Aorta (tissue), 5 donors: ENCODE results near the gene SLC6A11. TPM values are rescaled to one million over a fixed set of nuclear protein-coding genes. Genes with fewer than 3 reads are reported as not detected.

Experiments used
- ATAC-seq: fragments of 200-7000 bp; cut with Tn5 transposase; one replicate; pipeline ENCODE4 v1.9.1; 2022; ENCODE audit warnings: moderate library complexity; ENCODE audit not compliant: low FRiP score
- DNase-seq, 2 donors: peaks; one replicate each; pipeline ENCODE4 v3.0.0-alpha.2; 2020
- H3K27ac ChIP-seq, 2 donors: one replicate each; pipeline ENCODE4 v1.5.1; 2013; ENCODE audit warnings: low read length in 2 of 2, mild to moderate bottlenecking in 2 of 2, moderate library complexity in 2 of 2, control low read depth in 1 of 2, inconsistent platforms in 1 of 2, low read depth in 1 of 2
- H3K27me3 ChIP-seq, 2 donors: one replicate each; pipeline ENCODE4 v1.6.1; 2013; ENCODE audit warnings: control low read depth in 1 of 2, low read length in 1 of 2, mild to moderate bottlenecking in 1 of 2, moderate library complexity in 1 of 2; ENCODE audit not compliant: insufficient read depth in 2 of 2, control insufficient read depth in 1 of 2
- H3K36me3 ChIP-seq, 2 donors: one replicate each; pipeline ENCODE4 v1.6.1; 2013; ENCODE audit warnings: control low read depth in 1 of 2, low read length in 1 of 2, mild to moderate bottlenecking in 1 of 2; ENCODE audit not compliant: insufficient read depth in 2 of 2, control insufficient read depth in 1 of 2
- H3K4me1 ChIP-seq, 2 donors: one replicate each; pipeline ENCODE4 v1.6.1; 2013; ENCODE audit warnings: low read length in 2 of 2, control low read depth in 1 of 2, mild to moderate bottlenecking in 1 of 2, moderate library complexity in 1 of 2; ENCODE audit not compliant: insufficient read depth in 2 of 2, control insufficient read depth in 1 of 2
- H3K4me3 ChIP-seq, 2 donors: one replicate each; pipeline ENCODE4 v1.5.1; 2013; ENCODE audit warnings: low read length in 2 of 2, control low read depth in 1 of 2, mild to moderate bottlenecking in 1 of 2
- H3K9me3 ChIP-seq: one replicate; pipeline ENCODE4 v1.6.1; 2013; ENCODE audit warnings: mild to moderate bottlenecking, low read length; ENCODE audit not compliant: control insufficient read depth
- WGBS, 2 donors: extraction: QIAGEN DNeasy Blood & Tissue Kit; methylation state at CpG; one replicate each; pipeline ENCODE4 v1.1.7; 2013; 5-methylcytosine and 5-hydroxymethylcytosine counted together
- intact Hi-C, 2 donors: fragments of 100-400 bp; cut with DNase I; formaldehyde crosslinking; loops; one replicate each; pipeline versions ENCODE4 v1.14.2 to v1.15.0; 2022
- polyA plus RNA-seq, 2 donors: library from polyadenylated mRNA; stranded (reverse); fragments of 200-250 nt; gene quantifications; one replicate each; pipeline ENCODE4 v1.2.3, GENCODE V29; 2013
- total RNA-seq, 2 donors: library from RNA; stranded (reverse); fragmentation: NEBNext Ultra II Directional; extraction: Animal tissue kit (Norgen Biotek cat#: 25700); gene quantifications; one replicate each; pipeline ENCODE4 v1.2.1, GENCODE V29; 2021
- donor health status: healthy with polysubstance abuse.
- donor health status: Bipolar disorder and iron deficiency.
- donor health status: DM: no; HTN: no; CAD: no.
- donor health status: DM: no; HTN: no; CAD: no.
- donor health status: DM: yes; HTN: yes; CAD: no.

The SLC6A11 gene
- total and polyA plus RNA-seq, 4 donors, result not detected

- no peak overlapping the region for H3K27ac ChIP-seq
- intact Hi-C loops, result no loop called here
- ATAC-seq, result no peak
- no peaks in the 10 kb centered on the region for H3K27me3 ChIP-seq
- H3K36me3 ChIP-seq, result no peaks in the 10 kb centered on the region
- no peaks in the 10 kb centered on the region for H3K9me3 ChIP-seq
- H3K4me3 ChIP-seq, result no peak overlapping the region
- H3K4me1 ChIP-seq, result no peaks in the 10 kb centered on the region
- DNase-seq, result no peak
- 0% methylated on average over 4 of the region's 4 CpGs for WGBS, 2 donors
Measured at GRCh38 chr3:10982782-10983181, 166.8 kb downstream of the SLC6A11 start.

DNA sequence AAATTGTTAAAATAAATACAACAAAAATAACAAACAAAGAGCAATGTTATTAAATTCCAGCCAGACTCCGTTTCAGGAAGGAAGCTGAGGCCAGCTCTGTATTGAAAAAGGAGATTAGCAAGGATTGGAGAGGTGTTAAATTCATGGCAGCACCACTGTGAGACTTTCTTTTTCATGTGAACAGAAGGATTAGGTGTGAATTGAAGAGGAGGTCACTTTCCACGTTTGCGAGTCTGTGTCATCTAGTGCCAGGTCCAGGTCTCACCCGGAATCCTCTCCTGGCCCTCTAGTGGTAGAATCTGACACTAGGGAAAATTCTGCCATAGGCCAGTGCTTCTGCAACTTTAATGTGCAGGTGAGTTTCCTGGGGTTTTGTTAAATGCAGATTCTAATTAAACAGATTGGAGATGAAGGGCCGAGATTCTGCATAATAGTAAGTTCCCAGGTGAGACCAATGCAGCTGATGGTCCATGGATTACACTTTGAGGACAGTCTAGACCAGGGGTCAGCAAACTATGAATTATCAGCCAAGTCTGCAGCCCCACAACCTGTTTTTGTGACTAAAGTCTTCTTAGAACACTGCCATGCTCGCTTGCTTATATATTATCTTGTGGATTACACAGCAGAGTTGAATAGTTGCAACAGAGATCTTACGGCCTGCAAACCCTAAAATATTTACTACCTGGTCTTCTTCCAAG, 167.3 kb downstream of the SLC6A11 start:
- intact Hi-C loops, result no loop called here
- Histone ChIP-seq H3K4me3 (no peak overlapping the region), H3K4me1 (no peaks in the 10 kb centered on the region), H3K27ac (no peak overlapping the region), H3K27me3 (no peaks in the 10 kb centered on the region), H3K36me3 (no peaks in the 10 kb centered on the region), H3K9me3 (no peaks in the 10 kb centered on the region)
- ATAC-seq (peak; percentile 40), DNase-seq (no peak)
- WGBS, 2 donors, result 29 to 31% methylated on average over 7 of the region's 7 CpGs

DNA sequence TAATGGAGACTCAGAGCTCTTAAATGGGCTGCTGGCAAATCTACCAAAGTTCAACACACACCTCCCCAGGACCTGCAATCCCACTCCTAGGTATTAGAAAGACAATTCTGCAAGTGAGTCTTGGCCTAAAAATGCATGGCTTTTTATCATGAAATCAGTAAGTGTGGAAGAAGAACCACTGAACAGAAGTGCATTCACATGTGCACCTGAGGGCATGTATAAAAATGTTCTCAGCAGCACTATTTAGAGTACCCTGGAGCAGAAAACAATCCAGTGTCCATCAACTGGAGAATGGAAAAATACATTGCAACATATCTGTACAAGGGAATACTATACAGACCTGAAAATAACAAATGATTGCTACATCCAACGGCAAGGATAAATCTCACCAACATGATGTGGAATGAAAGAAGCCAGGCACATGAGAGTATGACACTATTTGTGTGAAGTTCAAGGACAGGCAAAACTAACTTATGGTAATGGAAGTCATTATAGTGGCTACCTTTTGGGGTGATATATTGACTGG, 168.4 kb downstream of the SLC6A11 start:
- Histone ChIP-seq H3K27ac (no peak overlapping the region), H3K27me3 (no peaks in the 10 kb centered on the region), H3K36me3 (no peaks in the 10 kb centered on the region), H3K4me3 (no peak overlapping the region), H3K9me3 (no peaks in the 10 kb centered on the region), H3K4me1 (no peaks in the 10 kb centered on the region)
- no peak for DNase-seq
- intact Hi-C loops, result no loop called here
- WGBS, 2 donors, result 93 to 95% methylated on average over 1 of the region's 1 CpG
- no peak for ATAC-seq

GRCh38 chr3:10985181-10985580, 169.2 kb downstream of the SLC6A11 start:
- intact Hi-C loops, result no loop called here
- Histone ChIP-seq H3K9me3 (no peaks in the 10 kb centered on the region), H3K27ac (no peak overlapping the region), H3K36me3 (no peaks in the 10 kb centered on the region), H3K4me3 (no peak overlapping the region), H3K4me1 (no peaks in the 10 kb centered on the region), H3K27me3 (no peaks in the 10 kb centered on the region)
- WGBS, 2 donors, result 16 to 32% methylated on average over 1 of the region's 1 CpG
- no peak for DNase-seq
- no peak for ATAC-seq

- Histone ChIP-seq H3K27ac (no peak overlapping the region), H3K4me1 (no peaks in the 10 kb centered on the region), H3K4me3 (no peak overlapping the region), H3K27me3 (no peaks in the 10 kb centered on the region), H3K36me3 (no peaks in the 10 kb centered on the region), H3K9me3 (no peaks in the 10 kb centered on the region)
- 88 to 96% methylated on average over 5 of the region's 5 CpGs for WGBS, 2 donors
- DNase-seq, result no peak
- intact Hi-C loops, result no loop called here
- no peak for ATAC-seq
Measured at GRCh38 chr3:10986592-10986991, 170.6 kb downstream of the SLC6A11 start.

- Histone ChIP-seq H3K36me3 (no peaks in the 10 kb centered on the region), H3K9me3 (no peaks in the 10 kb centered on the region), H3K27ac (no peak overlapping the region), H3K4me3 (no peak overlapping the region), H3K27me3 (no peaks in the 10 kb centered on the region), H3K4me1 (no peaks in the 10 kb centered on the region)
- DNase-seq (no peak), ATAC-seq (no peak)
- intact Hi-C loops, result no loop called here
- 92 to 95% methylated on average over 9 of the region's 9 CpGs for WGBS, 2 donors
Measured at GRCh38 chr3:10988001-10988665, 172.1 kb downstream of the SLC6A11 start.

DNA sequence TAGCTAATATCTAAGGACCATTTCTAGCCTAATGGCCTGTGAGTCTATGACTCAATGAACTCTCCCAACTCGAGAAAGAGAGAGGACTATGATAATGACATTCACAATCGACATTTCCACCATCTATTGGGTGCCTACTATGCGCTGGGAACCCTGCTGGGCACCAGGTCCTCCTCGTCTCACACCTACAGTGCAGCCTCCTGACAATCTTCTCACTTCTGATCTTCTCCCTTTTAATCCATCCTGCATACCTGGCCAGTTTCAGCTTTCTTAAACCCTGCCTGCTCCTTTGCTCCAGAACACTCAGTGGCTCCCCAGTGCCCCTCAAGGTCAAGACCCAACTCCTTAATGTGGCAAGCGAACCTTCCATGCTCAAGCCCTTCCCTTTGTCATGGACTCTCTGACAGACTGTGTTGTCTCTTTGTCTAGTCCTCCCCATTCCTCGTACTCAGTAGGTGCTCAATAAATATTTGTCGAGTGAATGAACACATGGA, 173.0 kb downstream of the SLC6A11 start:
- no peaks in the 10 kb centered on the region for H3K4me1 ChIP-seq
- no peaks in the 10 kb centered on the region for H3K9me3 ChIP-seq
- H3K4me3 ChIP-seq, result no peak overlapping the region
- no peaks in the 10 kb centered on the region for H3K36me3 ChIP-seq
- intact Hi-C loops, result no loop called here
- ATAC-seq (no peak), DNase-seq (no peak)
- no peaks in the 10 kb centered on the region for H3K27me3 ChIP-seq
- 82 to 86% methylated on average over 7 of the region's 7 CpGs for WGBS, 2 donors
- no peak overlapping the region for H3K27ac ChIP-seq
